ENCODE data around the gene MRPL1.
"Not testable (repeated sequence)": the region's sequence is repeated elsewhere in the genome, so short reads cannot be mapped to it uniquely, and the experiment has no call there.

The MRPL1 gene

DNA sequence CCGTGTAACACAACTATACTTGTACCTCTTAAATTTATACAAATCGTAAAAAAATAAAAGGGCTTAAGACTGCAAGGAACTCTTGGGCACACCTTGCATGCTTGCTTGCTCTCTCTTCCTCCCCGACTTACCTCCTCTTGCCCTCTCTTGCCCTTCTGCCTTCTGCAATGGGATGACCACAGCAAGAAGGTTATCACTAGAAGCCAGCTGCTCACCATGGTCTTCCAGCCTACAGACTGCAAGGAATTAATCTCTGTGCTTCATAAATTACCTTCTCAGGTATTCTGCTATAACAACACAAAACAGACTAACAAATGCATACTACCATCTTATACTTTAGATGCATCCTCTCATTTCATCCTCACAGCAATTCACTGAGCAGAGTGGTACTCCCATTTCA lies 92.1 kb downstream of the MRPL1 start:
- no peak for DNase-seq
- intact Hi-C loops (cut with DNase I) = no loop called here

DNA sequence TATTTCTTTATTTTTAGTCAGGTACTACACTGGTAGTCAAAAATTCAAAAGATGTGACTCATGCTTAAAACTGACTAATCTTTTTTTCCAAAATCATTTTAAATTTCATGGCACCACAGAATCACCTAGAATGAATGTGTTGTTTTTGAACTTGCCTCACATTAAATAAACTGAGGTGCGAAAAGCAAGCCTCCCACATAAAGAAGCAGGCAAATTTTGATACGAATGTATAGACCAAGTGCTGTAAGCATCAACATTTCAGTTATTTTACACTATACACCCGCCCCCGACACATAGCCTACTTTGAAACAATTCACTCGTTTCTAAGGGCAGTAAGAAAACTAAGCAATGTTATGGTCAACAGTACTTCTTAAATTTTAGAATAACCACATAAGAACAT lies 94.3 kb downstream of the MRPL1 start:
- DNase-seq = no peak
- intact Hi-C loops (cut with DNase I) = no loop called here

DNA sequence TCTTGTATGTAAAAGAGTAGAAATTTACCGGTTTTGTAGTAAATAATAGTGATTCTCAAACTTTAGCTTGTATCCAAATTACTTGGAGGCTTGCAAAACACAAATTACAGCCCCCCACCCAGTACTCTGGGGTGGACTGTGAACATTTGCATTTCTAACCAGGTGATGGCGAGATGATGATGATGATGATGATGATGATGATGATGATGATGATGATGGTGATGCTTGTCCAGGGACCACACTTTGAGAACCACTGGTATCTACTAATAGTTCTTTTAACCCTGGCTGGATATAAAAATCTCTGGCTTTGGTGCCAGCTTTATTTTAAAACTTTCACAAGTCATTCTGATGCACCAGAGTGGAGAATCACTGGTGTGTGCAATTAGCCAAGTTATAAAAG lies 96.3 kb downstream of the MRPL1 start:
- intact Hi-C loops (cut with DNase I) = no loop called here

GRCh38 chr4:77959566-77960338 lies 97.1 kb downstream of the MRPL1 start:
- peak in 3 of 42 donors; percentile 5 to 17 (median 15) for DNase-seq
- intact Hi-C loops (cut with DNase I) = loop anchor here (10.0 kb wide), 1 partner anchor 555 kb away; no protein-coding TSS in a partner anchor

More for the DNA sequence above, 96.3 kb downstream of the MRPL1 start:
- DNase-seq = no peak

GRCh38 chr4:77960367-77960766 lies 97.7 kb downstream of the MRPL1 start:
- intact Hi-C loops (cut with DNase I) = loop anchor here (10.0 kb wide), 1 partner anchor 554 kb away; no protein-coding TSS in a partner anchor
- no peak for DNase-seq

DNA sequence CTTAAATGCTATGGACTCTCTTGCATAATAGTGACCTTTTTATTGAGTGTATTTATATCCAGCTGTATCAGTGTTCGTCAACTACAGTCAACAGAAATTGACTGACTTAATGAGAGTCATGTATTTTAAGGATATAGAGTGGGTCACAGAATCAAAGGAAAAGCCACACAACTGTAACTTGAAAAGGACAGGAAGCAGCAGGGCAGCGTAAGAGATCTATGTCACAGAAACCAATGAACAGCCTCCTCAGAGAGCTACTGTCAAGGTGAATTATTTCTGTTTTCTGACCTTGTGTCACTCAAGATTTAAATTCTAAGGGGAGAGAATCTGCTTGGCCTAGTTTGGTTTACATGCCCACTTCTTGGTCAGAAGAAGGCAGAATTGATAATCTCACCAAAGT lies 100.4 kb downstream of the MRPL1 start:
- DNase-seq = no peak
- intact Hi-C loops (cut with DNase I) = loop anchor here (10.0 kb wide), 1 partner anchor 552 kb away; no protein-coding TSS in a partner anchor

- DNase-seq; intact Hi-C loops (cut with DNase I): not testable (repeated sequence)
These were observed 111.0 kb downstream of the MRPL1 start for GRCh38 chr4:77973657-77974056.

GRCh38 chr4:77982900-77983540 lies 120.4 kb downstream of the MRPL1 start:
- DNase-seq; intact Hi-C loops (cut with DNase I): not testable (repeated sequence)

- intact Hi-C loops (cut with DNase I); DNase-seq: not testable (repeated sequence)
These were observed 121.1 kb downstream of the MRPL1 start for GRCh38 chr4:77983612-77984311.

DNA sequence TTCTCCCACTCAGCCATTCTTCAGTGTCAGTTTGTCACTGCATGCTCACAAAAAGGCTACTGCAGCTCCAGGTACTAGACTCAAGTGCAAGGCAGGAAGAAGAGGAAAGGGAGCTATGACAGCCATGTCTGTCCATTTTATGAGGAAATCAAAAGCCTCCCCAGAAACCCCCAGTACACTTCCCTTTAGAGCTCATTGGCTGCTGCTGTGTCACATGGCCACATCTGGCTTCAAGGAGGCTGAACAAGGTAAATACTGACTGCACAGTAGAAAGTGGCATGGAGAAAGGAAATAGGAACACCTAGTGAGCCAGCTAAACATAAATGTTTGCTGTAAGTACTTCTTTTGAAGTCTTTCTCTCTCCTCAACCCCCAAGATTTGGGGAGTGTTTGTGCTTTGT lies 127.3 kb downstream of the MRPL1 start:
- DNase-seq = no peak
- intact Hi-C loops (cut with DNase I) = no loop called here

DNA sequence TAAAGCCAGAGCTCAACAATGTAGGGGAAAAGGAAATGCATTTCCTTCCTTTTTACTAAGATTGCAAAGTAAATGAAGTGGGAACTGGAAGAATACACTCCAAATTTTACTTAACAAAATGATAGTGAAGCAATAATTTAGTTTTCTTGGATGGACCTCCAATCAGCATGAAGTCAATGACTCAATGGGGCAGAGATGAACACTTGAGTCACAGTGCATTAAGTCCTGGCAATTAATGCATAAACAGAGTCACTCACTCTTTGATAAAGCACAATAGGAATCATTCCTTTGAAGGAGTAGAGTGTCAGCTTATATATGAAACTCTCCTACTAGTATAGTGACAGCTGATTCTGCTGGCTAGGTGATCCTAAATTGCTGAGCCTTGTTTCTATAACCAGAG lies 127.8 kb downstream of the MRPL1 start:
- intact Hi-C loops (cut with DNase I) = no loop called here
- no peak for DNase-seq

GRCh38 chr4:77990904-77991358 lies 128.3 kb downstream of the MRPL1 start:
- no peak for DNase-seq
- intact Hi-C loops (cut with DNase I) = no loop called here

DNA sequence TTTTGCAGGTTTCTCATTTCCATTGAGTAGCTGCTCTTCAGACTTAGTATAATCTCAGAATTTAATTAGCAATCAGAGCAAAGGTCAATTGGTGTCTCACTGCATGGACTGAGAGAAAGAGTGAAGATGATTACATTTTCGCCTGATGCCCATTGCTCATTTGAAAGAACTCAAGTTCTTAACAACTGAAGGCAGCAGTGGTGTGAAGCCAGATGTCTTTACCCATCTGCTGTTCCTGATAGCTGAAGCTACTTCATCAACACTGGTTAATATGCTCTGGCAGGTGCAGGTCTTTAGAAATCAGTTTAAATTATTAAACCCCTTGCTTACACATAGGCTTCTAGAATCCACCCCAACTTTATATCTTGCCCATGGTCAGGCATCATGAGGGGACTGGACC lies 130.0 kb downstream of the MRPL1 start:
- intact Hi-C loops (cut with DNase I) = no loop called here
- no peak for DNase-seq

DNA sequence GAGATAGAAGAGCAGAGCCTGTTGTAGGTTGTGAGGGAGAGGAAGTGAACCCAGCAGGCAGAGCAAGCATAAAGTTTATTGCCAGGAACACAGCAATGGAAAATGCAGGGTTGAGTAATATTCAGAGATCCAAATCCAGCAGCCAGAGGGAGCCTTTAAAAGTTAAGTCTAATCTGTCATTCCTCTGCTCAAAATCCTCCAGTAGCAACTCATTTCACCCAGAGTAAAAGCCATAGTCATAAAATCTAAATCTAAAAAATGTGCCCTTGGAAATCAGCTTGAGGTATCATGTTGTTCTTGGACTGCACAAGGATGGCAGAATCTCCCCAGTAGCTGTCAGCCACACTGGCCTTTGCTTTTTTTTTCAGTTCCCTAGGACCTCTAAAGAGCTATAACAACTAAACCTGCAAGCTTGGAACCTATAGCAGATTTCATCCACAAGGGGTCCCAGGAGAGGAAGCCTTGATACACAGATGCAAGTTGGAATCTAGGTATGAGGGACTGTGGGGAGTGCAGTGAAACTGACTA lies 131.6 kb downstream of the MRPL1 start:
- DNase-seq = peak in 15 of 42 donors; percentile 2 to 46 (median 20)
- intact Hi-C loops (cut with DNase I) = no loop called here

DNA sequence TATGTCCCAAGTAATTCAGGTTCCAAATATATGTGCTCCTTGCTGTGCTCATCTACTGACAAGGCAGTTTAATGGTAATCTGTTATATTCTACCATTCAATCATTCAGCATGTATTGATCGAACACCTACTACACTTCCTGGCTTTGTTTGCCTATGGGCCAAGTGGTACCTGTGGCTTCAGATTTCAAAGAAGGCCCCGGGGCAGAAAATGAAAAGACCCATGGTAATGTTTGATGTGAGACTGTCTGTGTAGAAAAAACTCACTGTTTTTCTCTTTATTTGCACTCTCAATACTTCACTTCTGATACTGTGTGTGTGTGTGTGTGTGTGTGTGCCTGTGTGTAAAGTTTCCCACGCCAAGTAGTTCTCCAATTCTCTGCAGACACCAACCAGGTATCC lies 133.4 kb downstream of the MRPL1 start:
- no peak for DNase-seq
- intact Hi-C loops (cut with DNase I) = no loop called here

DNA sequence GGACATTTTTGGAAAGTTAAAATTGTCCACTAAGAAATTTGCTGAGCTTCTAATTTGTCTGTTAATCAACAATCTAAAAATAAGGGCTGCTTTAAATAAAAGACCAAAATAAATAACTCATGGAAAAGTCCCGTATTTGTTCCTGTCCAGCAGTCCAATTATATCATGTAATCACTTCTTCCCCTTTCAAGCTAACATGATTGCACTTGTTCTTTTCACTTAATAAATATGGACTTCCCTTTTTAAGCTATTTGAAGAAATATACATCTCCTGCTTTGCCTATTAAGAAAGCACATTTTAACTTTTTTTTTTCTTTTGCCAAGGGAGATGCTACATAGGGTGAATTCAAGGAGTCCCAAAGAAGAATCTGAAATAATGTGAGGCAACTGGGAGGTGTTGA lies 138.9 kb downstream of the MRPL1 start:
- intact Hi-C loops (cut with DNase I) = no loop called here
- no peak for DNase-seq

DNA sequence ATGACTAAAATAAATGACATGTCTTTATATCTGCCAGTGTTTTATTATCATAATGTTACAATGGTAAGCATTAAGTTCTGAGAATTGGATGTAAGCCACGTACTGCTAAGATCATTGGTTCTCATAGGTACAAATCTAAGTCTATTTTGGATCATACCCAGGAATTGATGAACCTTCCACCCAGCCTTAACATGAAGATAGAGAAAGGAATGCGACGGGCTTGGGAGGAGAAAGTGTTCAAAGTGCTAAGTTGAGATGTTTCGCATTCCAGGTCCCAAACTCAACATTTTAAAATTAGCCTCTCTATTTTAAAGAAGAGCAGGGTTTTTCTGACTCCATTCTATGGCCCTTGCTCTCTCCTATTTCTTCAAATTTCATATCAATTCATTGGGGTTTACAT lies 139.6 kb downstream of the MRPL1 start:
- DNase-seq = no peak
- intact Hi-C loops (cut with DNase I) = no loop called here
